Measurements from ENCODE around the gene CETN3.

CETN3 gene

DNA sequence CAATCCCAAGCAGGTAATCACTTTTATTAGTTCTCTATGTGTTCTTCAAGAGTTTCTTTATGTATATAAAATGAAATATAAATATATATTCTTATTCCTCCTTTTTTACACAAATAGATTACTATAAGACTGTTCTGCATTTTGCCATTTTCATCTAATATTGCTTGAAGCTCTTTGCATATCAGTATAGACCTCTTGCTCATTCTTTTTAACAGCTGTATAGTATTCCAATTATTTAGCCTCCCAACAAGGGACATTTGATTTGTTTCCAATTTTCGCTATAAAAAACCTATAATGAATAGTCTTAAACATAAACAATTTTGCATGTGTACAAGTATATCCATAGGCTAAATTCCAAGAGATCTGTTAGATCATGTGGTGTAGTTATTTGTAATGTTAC is 25.2 kb downstream of the CETN3 start:
- H2BK5ac ChIP-seq (ENCODE audit: low read depth, low read length, poor library complexity) = no peak overlapping the region
- no peak overlapping the region for H2BK12ac ChIP-seq (ENCODE audit: low read length)
- no peak overlapping the region for H4K8ac ChIP-seq (ENCODE audit: low read depth, low read length)
- H2BK120ac ChIP-seq (ENCODE audit: insufficient read depth, low read length, poor library complexity) = no peak overlapping the region
- no peak for DNase-seq
- no peak overlapping the region for H2AK5ac ChIP-seq (ENCODE audit: low read length)
- H3K27me3 ChIP-seq (ENCODE audit: insufficient read depth, low read length) = no peaks in the 10 kb centered on the region
- no peak overlapping the region for H3K23ac ChIP-seq (ENCODE audit: low read length)
- H3K79me2 ChIP-seq (ENCODE audit: control insufficient read depth, insufficient read depth, low read length, poor library complexity) = no peaks in the 10 kb centered on the region
- H3K4me1 ChIP-seq (ENCODE audit: control insufficient read depth in 1 of 2, insufficient read depth in 2 of 2, low read length in 2 of 2) = no peaks in the 10 kb centered on the region
- H3K4ac ChIP-seq (ENCODE audit: low read depth, low read length) = no peak overlapping the region
- H3K9ac ChIP-seq (ENCODE audit: low read length) = no peak overlapping the region
- no peak overlapping the region for H3K4me3 ChIP-seq (ENCODE audit: low read depth, low read length)
- no peak overlapping the region for H4K91ac ChIP-seq (ENCODE audit: low read depth, low read length)
- no peaks in the 10 kb centered on the region for H3K9me3 ChIP-seq (ENCODE audit: insufficient read depth, low read depth, low read length)
- no peak overlapping the region for H2AFZ ChIP-seq (ENCODE audit: insufficient read depth, low read length, poor library complexity)
- H4K12ac ChIP-seq (ENCODE audit: low read depth, low read length) = no peak overlapping the region
- no peak overlapping the region for H3K27ac ChIP-seq (ENCODE audit: low read depth, low read length)
- no peak overlapping the region for H3K4me2 ChIP-seq (ENCODE audit: low read length)
- no CpG with 5 or more reads among the region's 1 CpG for WGBS (ENCODE audit: extremely low coverage, insufficient coverage, insufficient read length)
- no peak overlapping the region for H3K18ac ChIP-seq (ENCODE audit: low read length)
- H3K36me3 ChIP-seq (ENCODE audit: control insufficient read depth in 1 of 2, insufficient read depth in 2 of 2, low read length in 2 of 2) = no peaks in the 10 kb centered on the region
- H3K14ac ChIP-seq (ENCODE audit: low read length) = no peak overlapping the region
- H3K79me1 ChIP-seq (ENCODE audit: low read length) = no peaks in the 10 kb centered on the region

- no peak overlapping the region for H3K14ac ChIP-seq (ENCODE audit: low read length)
- no peak overlapping the region for H3K4ac ChIP-seq (ENCODE audit: low read depth, low read length)
- no peak overlapping the region for H2BK12ac ChIP-seq (ENCODE audit: low read length)
- no peak overlapping the region for H4K12ac ChIP-seq (ENCODE audit: low read depth, low read length)
- H3K4me1 ChIP-seq (ENCODE audit: control insufficient read depth in 1 of 2, insufficient read depth in 2 of 2, low read length in 2 of 2) = no peaks in the 10 kb centered on the region
- no peak overlapping the region for H2BK5ac ChIP-seq (ENCODE audit: low read depth, low read length, poor library complexity)
- no peaks in the 10 kb centered on the region for H3K9me3 ChIP-seq (ENCODE audit: insufficient read depth, low read depth, low read length)
- no peaks in the 10 kb centered on the region for H3K79me2 ChIP-seq (ENCODE audit: control insufficient read depth, insufficient read depth, low read length, poor library complexity)
- H3K4me2 ChIP-seq (ENCODE audit: low read length) = no peak overlapping the region
- H4K8ac ChIP-seq (ENCODE audit: low read depth, low read length) = no peak overlapping the region
- no peaks in the 10 kb centered on the region for H3K79me1 ChIP-seq (ENCODE audit: low read length)
- H2BK120ac ChIP-seq (ENCODE audit: insufficient read depth, low read length, poor library complexity) = no peak overlapping the region
- WGBS (ENCODE audit: extremely low coverage, insufficient coverage, insufficient read length) = 100% methylated on average over 1 of the region's 2 CpGs
- H3K23ac ChIP-seq (ENCODE audit: low read length) = no peak overlapping the region
- no peak overlapping the region for H4K91ac ChIP-seq (ENCODE audit: low read depth, low read length)
- no peaks in the 10 kb centered on the region for H3K36me3 ChIP-seq (ENCODE audit: control insufficient read depth in 1 of 2, insufficient read depth in 2 of 2, low read length in 2 of 2)
- H2AFZ ChIP-seq (ENCODE audit: insufficient read depth, low read length, poor library complexity) = no peak overlapping the region
- DNase-seq = no peak
- no peak overlapping the region for H3K27ac ChIP-seq (ENCODE audit: low read depth, low read length)
- no peaks in the 10 kb centered on the region for H3K27me3 ChIP-seq (ENCODE audit: insufficient read depth, low read length)
- H2AK5ac ChIP-seq (ENCODE audit: low read length) = no peak overlapping the region
- H3K9ac ChIP-seq (ENCODE audit: low read length) = no peak overlapping the region
- H3K4me3 ChIP-seq (ENCODE audit: low read depth, low read length) = no peak overlapping the region
- H3K18ac ChIP-seq (ENCODE audit: low read length) = no peak overlapping the region
Measured at GRCh38 chr5:90383903-90384302, 25.7 kb downstream of the CETN3 start.

GRCh38 chr5:90381213-90381929 is 28.2 kb downstream of the CETN3 start:
- H3K4ac ChIP-seq (ENCODE audit: low read depth, low read length) = no peak overlapping the region
- H2BK5ac ChIP-seq (ENCODE audit: low read depth, low read length, poor library complexity) = no peak overlapping the region
- H3K79me1 ChIP-seq (ENCODE audit: low read length) = no peaks in the 10 kb centered on the region
- H3K36me3 ChIP-seq (ENCODE audit: control insufficient read depth in 1 of 2, insufficient read depth in 2 of 2, low read length in 2 of 2) = no peaks in the 10 kb centered on the region
- H2AK5ac ChIP-seq (ENCODE audit: low read length) = no peak overlapping the region
- H3K4me1 ChIP-seq (ENCODE audit: control insufficient read depth in 1 of 2, insufficient read depth in 2 of 2, low read length in 2 of 2) = no peaks in the 10 kb centered on the region
- no peak overlapping the region for H2BK120ac ChIP-seq (ENCODE audit: insufficient read depth, low read length, poor library complexity)
- peak overlapping the region; percentile 25 for H3K9ac ChIP-seq (ENCODE audit: low read length)
- no peaks in the 10 kb centered on the region for H3K79me2 ChIP-seq (ENCODE audit: control insufficient read depth, insufficient read depth, low read length, poor library complexity)
- no peak overlapping the region for H3K27ac ChIP-seq (ENCODE audit: low read depth, low read length)
- no peak overlapping the region for H2BK12ac ChIP-seq (ENCODE audit: low read length)
- no peak overlapping the region for H4K8ac ChIP-seq (ENCODE audit: low read depth, low read length)
- H3K4me2 ChIP-seq (ENCODE audit: low read length) = no peak overlapping the region
- no peak overlapping the region for H4K12ac ChIP-seq (ENCODE audit: low read depth, low read length)
- no peak overlapping the region for H2AFZ ChIP-seq (ENCODE audit: insufficient read depth, low read length, poor library complexity)
- H3K27me3 ChIP-seq (ENCODE audit: insufficient read depth, low read length) = no peaks in the 10 kb centered on the region
- WGBS (ENCODE audit: extremely low coverage, insufficient coverage, insufficient read length) = no CpG with 5 or more reads among the region's 6 CpGs
- no peaks in the 10 kb centered on the region for H3K9me3 ChIP-seq (ENCODE audit: insufficient read depth, low read depth, low read length)
- no peak overlapping the region for H3K23ac ChIP-seq (ENCODE audit: low read length)
- no peak overlapping the region for H3K4me3 ChIP-seq (ENCODE audit: low read depth, low read length)
- DNase-seq = no peak
- H4K91ac ChIP-seq (ENCODE audit: low read depth, low read length) = no peak overlapping the region
- no peak overlapping the region for H3K18ac ChIP-seq (ENCODE audit: low read length)
- no peak overlapping the region for H3K14ac ChIP-seq (ENCODE audit: low read length)

- Histone ChIP-seq H3K9ac (ENCODE audit: low read length) (no peak overlapping the region), H3K18ac (ENCODE audit: low read length) (no peak overlapping the region), H2AK5ac (ENCODE audit: low read length) (no peak overlapping the region), H3K4me3 (ENCODE audit: low read depth, low read length) (no peak overlapping the region), H3K4ac (ENCODE audit: low read depth, low read length) (no peak overlapping the region), H3K27ac (ENCODE audit: low read depth, low read length) (no peak overlapping the region), H4K8ac (ENCODE audit: low read depth, low read length) (no peak overlapping the region), H3K14ac (ENCODE audit: low read length) (no peak overlapping the region), H3K23ac (ENCODE audit: low read length) (no peak overlapping the region), H3K79me1 (ENCODE audit: low read length) (no peaks in the 10 kb centered on the region), H2BK12ac (ENCODE audit: low read length) (no peak overlapping the region), H3K36me3 (ENCODE audit: control insufficient read depth in 1 of 2, insufficient read depth in 2 of 2, low read length in 2 of 2) (no peaks in the 10 kb centered on the region), H3K27me3 (ENCODE audit: insufficient read depth, low read length) (no peaks in the 10 kb centered on the region), H3K4me2 (ENCODE audit: low read length) (no peak overlapping the region), H4K91ac (ENCODE audit: low read depth, low read length) (no peak overlapping the region), H4K12ac (ENCODE audit: low read depth, low read length) (no peak overlapping the region), H3K4me1 (ENCODE audit: control insufficient read depth in 1 of 2, insufficient read depth in 2 of 2, low read length in 2 of 2) (no peaks in the 10 kb centered on the region), H2AFZ (ENCODE audit: insufficient read depth, low read length, poor library complexity) (no peak overlapping the region), H3K9me3 (ENCODE audit: insufficient read depth, low read depth, low read length) (no peaks in the 10 kb centered on the region), H2BK5ac (ENCODE audit: low read depth, low read length, poor library complexity) (no peak overlapping the region), H3K79me2 (ENCODE audit: control insufficient read depth, insufficient read depth, low read length, poor library complexity) (no peaks in the 10 kb centered on the region), H2BK120ac (ENCODE audit: insufficient read depth, low read length, poor library complexity) (no peak overlapping the region)
- no peak for DNase-seq
- WGBS (ENCODE audit: extremely low coverage, insufficient coverage, insufficient read length) = no CpG with 5 or more reads among the region's 2 CpGs
Measured at GRCh38 chr5:90379652-90380051, 29.9 kb downstream of the CETN3 start.

Measured in trophoblast cell (in vitro differentiated cells and primary cell).